HFF-Myc (cell line): ENCODE measurements around the gene VPS35.

ENCODE experiments used
- DNase-seq: peaks from one replicate; pipeline ENCODE4 v3.0.0-alpha.2; 2011; ENCODE audit warnings: low read depth; ENCODE audit errors: extremely low read depth
- H3K4me3 ChIP-seq: replicated peaks from 2 replicates; pipeline ENCODE4 v1.5.1; 2011; ENCODE audit warnings: low read depth, mild to moderate bottlenecking, control low read depth, low read length
- TF ChIP-seq, protein P1 (sequence below): IDR thresholded peaks from 2 replicates; pipeline ENCODE4 v1.5.1; 2012; ENCODE audit warnings: mild to moderate bottlenecking, low read depth, low read length, control low read depth; ENCODE audit errors: missing control alignments

Gene VPS35

DNA sequence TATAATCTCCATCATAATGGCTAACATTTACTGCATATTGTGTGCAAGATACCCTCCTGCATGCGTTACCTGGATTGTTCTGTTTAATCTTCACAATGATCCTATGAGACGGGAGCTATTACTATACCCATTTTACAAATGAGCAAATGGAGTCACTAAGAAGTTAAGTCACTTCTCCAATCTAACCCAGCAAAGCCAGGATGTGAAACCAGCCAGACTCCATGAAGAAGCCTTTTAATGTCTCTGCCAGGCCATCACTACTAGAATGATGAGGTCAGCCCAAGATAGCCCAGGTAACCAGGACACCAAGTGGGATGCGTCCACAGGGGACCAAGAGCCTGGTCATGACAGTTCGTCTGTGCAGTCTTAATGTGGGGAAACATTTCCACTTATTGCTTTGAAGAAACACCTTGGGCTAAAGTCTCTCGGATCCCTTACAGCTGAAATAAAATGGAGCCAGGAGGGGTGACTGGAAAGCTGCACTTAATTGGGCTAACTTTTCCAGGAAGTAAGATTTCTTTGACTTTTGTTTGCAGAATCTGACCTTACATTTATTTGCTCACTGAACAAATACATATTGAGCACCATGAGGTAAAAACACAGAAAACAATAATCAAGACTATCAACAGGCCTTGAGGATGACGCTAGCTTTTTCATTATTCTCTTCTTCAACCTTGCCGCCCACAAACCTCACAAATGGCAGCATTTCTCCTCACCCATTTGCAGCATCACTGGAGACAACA lies 66.9 kb downstream of the VPS35 start:
- DNase-seq: no peak
- TF ChIP-seq, protein P1, sequence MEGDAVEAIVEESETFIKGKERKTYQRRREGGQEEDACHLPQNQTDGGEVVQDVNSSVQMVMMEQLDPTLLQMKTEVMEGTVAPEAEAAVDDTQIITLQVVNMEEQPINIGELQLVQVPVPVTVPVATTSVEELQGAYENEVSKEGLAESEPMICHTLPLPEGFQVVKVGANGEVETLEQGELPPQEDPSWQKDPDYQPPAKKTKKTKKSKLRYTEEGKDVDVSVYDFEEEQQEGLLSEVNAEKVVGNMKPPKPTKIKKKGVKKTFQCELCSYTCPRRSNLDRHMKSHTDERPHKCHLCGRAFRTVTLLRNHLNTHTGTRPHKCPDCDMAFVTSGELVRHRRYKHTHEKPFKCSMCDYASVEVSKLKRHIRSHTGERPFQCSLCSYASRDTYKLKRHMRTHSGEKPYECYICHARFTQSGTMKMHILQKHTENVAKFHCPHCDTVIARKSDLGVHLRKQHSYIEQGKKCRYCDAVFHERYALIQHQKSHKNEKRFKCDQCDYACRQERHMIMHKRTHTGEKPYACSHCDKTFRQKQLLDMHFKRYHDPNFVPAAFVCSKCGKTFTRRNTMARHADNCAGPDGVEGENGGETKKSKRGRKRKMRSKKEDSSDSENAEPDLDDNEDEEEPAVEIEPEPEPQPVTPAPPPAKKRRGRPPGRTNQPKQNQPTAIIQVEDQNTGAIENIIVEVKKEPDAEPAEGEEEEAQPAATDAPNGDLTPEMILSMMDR: no peak
- no peak overlapping the region for H3K4me3 ChIP-seq

DNA sequence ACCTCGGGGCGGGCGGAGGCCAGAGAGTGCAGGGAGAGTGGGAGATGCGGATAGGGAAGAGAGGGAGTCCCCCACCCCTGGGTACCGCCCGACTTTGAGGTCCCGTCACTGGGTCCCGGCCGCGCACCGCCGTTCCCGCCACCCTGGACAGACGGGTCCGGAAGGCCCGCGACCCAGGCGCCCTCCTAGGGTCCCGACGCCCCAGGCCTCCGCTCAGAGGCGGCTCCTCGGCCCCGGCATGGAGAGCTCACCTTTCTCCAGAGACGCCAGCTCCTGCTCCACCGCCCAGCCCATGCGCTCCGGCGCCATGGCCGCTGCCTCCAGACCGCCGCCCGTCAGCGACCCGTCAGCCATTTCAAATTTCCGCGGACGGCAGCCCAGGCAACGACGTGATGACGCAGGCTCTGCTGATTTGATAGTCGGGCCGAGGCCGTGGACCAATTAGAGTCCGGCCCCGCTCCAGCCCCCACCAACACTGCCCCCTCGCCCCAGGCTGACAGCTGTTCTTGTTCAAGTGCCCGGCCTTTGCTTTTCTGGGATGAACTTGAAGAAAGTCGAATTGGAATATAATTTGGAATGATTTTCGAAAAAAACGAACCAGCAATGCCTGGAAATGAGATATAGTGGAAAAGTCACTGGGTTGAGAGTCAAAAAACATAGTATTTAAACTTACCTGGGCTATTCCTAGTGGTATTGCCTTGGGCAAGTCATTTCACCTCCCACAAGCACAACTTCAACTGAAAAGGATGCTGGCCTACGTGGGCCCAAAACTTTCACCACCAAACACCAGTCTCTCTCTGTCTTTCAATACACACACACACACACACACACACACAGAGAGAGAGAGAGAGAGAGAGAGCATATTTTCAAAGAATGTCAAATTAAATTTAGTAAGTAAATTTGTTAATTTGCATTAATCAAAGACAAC lies 67.7 kb downstream of the VPS35 start, which contains the start of gene SHCBP1:
TSS of gene SHCBP1 (minus strand) at position 374 of the 928 bp plus-strand sequence. CDS start at position 354, 20 bp downstream.
- TF ChIP-seq, protein P1: no peak
- H3K4me3 ChIP-seq: peak within 1 kb of the TSS; percentile 89
- DNase-seq: peak; percentile 66

DNA sequence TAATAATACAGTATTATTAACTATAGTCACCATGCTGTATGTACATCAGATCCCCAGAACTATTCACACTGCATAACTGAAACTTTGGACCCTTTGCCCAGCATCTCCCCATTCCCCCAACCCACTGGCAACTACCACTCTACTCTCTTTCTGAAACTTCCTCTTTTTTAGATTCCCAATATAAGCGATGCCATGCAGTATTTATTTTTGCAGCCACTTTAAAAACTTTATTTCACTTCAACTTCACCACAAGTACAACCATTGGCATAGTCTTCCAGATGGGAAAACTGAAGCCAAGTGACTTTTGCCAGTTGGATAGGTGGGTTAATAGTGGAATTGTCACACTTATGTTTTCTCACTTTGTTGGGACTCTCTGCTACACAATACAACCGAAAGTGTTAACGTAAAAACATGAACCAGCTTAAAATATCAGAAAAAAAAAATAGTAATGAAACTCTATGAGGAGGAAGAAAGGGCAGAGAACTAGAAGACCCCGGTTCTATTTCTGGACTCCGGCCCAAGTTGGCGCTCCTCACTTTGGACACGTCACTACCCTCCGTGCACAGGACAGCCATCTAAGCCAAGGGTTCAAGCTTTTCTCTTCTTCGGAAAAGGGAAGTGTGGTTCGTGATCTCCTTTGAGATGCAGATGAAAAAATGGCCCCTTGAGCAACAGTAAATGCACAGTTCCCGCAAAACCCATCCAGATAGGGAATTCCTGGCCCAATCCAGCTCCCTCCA lies 68.5 kb downstream of the VPS35 start:
- DNase-seq: no peak
- peak overlapping the region; percentile 89 for H3K4me3 ChIP-seq
- TF ChIP-seq, protein P1: no peak

DNA sequence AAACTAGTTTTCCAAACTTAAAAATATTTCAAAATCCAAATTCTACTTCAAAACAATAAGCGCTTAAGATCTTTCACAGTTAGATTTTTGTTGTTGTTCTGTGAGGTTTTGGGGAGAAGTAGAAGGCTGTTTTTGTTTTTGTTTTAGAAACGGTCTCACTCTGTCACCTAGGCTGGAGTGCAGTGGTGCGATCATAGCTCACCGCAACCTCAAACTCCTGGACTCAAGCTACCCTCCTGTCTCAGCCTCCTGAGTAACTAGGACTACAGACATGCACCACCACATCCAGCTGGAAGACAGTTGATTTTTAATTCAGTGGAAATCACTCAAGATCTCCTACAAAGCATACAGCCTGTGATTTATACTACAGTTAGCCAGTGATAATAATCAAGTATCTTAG lies 70.5 kb downstream of the VPS35 start:
- no peak for DNase-seq
- TF ChIP-seq, protein P1: no peak
- H3K4me3 ChIP-seq: no peak overlapping the region

- DNase-seq: no peak
- no peak overlapping the region for H3K4me3 ChIP-seq
- TF ChIP-seq, protein P1: no peak
Measured at GRCh38 chr16:46614006-46614405, 75.0 kb downstream of the VPS35 start.

DNA sequence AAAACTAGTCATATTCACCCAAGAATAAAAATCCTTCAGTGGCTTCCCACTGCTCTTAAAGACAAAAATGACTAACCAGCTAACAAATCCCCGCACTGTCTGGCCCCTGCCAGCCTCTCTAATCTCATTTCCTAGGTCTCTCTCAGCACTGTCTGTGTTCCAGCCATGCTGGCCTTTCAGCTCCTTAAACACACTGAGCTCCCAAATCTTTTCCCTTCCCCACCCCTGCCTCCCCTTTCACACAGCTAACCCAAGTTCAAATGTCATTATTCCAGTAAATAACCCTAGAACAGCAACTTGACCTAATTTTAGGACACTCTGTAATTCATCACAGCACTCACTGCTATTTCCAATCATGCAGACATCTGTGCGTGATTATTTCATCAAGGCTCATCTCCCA lies 75.6 kb downstream of the VPS35 start:
- DNase-seq: no peak
- no peak overlapping the region for H3K4me3 ChIP-seq
- TF ChIP-seq, protein P1: no peak
